ENCODE measurements around the gene GNB5. TPM values are rescaled to one million over a fixed set of nuclear protein-coding genes. Genes with fewer than 3 reads are reported as not detected.

GNB5 gene
- total RNA-seq, 2 donors from 2014 or later = 26.8 to 38.8 TPM

- Mint-ChIP-seq H3K4me1 (ENCODE audit: low read depth) (no peaks in the 10 kb centered on the region), H3K27me3 (ENCODE audit: low read depth) (no peaks in the 10 kb centered on the region), H3K27ac (no peak overlapping the region), H3K9me3 (no peaks in the 10 kb centered on the region), H3K4me3 (no peak overlapping the region), H3K36me3 (ENCODE audit: insufficient read depth in 2 of 2) (no peaks in the 10 kb centered on the region)
- ATAC-seq (replicated peaks in 1 of 2) = no peak
- DNase-seq = no peak
Measured at GRCh38 chr15:52158084-52158765, 33.0 kb downstream of the GNB5 start.

GRCh38 chr15:52155878-52156277 is 35.3 kb downstream of the GNB5 start:
- H3K9me3 Mint-ChIP-seq = no peaks in the 10 kb centered on the region
- H3K27me3 Mint-ChIP-seq (ENCODE audit: low read depth) = no peaks in the 10 kb centered on the region
- H3K4me1 Mint-ChIP-seq (ENCODE audit: low read depth) = no peaks in the 10 kb centered on the region
- H3K36me3 Mint-ChIP-seq (ENCODE audit: insufficient read depth in 2 of 2) = no peaks in the 10 kb centered on the region
- H3K4me3 Mint-ChIP-seq = no peak overlapping the region
- no peak overlapping the region for H3K27ac Mint-ChIP-seq
- ATAC-seq (replicated peaks in 1 of 2) = no peak
- DNase-seq = no peak

GRCh38 chr15:52154896-52155865 is 36.0 kb downstream of the GNB5 start:
- Mint-ChIP-seq H3K27me3 (ENCODE audit: low read depth) (no peaks in the 10 kb centered on the region), H3K9me3 (no peaks in the 10 kb centered on the region), H3K36me3 (ENCODE audit: insufficient read depth in 2 of 2) (no peaks in the 10 kb centered on the region), H3K27ac (no peak overlapping the region), H3K4me3 (no peak overlapping the region), H3K4me1 (ENCODE audit: low read depth) (no peaks in the 10 kb centered on the region)
- no peak for DNase-seq
- ATAC-seq (replicated peaks in 1 of 2) = no peak

GRCh38 chr15:52153900-52154895 is 37.0 kb downstream of the GNB5 start:
- no peaks in the 10 kb centered on the region for H3K4me1 Mint-ChIP-seq (ENCODE audit: low read depth)
- H3K27ac Mint-ChIP-seq = no peak overlapping the region
- no peak for DNase-seq
- no peak for ATAC-seq (replicated peaks in 1 of 2)
- no peaks in the 10 kb centered on the region for H3K27me3 Mint-ChIP-seq (ENCODE audit: low read depth)
- no peak overlapping the region for H3K4me3 Mint-ChIP-seq
- H3K9me3 Mint-ChIP-seq = no peaks in the 10 kb centered on the region
- no peaks in the 10 kb centered on the region for H3K36me3 Mint-ChIP-seq (ENCODE audit: insufficient read depth in 2 of 2)

GRCh38 chr15:52151353-52151752 is 39.8 kb downstream of the GNB5 start:
- no peaks in the 10 kb centered on the region for H3K27me3 Mint-ChIP-seq (ENCODE audit: low read depth)
- peaks cover 0 to 5% of the 10 kb centered on the region in 2 donors for H3K36me3 Mint-ChIP-seq (ENCODE audit: insufficient read depth in 2 of 2)
- no peak overlapping the region for H3K27ac Mint-ChIP-seq

GRCh38 chr15:52150871-52151270 is 40.3 kb downstream of the GNB5 start:
- Mint-ChIP-seq H3K27me3 (ENCODE audit: low read depth) (no peaks in the 10 kb centered on the region), H3K9me3 (no peaks in the 10 kb centered on the region), H3K27ac (no peak overlapping the region), H3K4me1 (ENCODE audit: low read depth) (no peaks in the 10 kb centered on the region), H3K36me3 (ENCODE audit: insufficient read depth in 2 of 2) (peaks cover 0 to 6% of the 10 kb centered on the region in 2 donors), H3K4me3 (no peak overlapping the region)
- ATAC-seq (replicated peaks in 1 of 2) (no peak), DNase-seq (no peak)

More at GRCh38 chr15:52151353-52151752, 39.8 kb downstream of the GNB5 start:
- H3K9me3 Mint-ChIP-seq = no peaks in the 10 kb centered on the region
- no peak for DNase-seq
- no peak overlapping the region for H3K4me3 Mint-ChIP-seq
- no peaks in the 10 kb centered on the region for H3K4me1 Mint-ChIP-seq (ENCODE audit: low read depth)
- ATAC-seq (replicated peaks in 1 of 2) = no peak

- DNase-seq = no peak
- H3K9me3 Mint-ChIP-seq = no peaks in the 10 kb centered on the region
- no peaks in the 10 kb centered on the region for H3K4me1 Mint-ChIP-seq (ENCODE audit: low read depth)
- no peaks in the 10 kb centered on the region for H3K27me3 Mint-ChIP-seq (ENCODE audit: low read depth)
- no peak for ATAC-seq (replicated peaks in 1 of 2)
- H3K36me3 Mint-ChIP-seq (ENCODE audit: insufficient read depth in 2 of 2) = peaks cover 0 to 6% of the 10 kb centered on the region in 2 donors
- no peak overlapping the region for H3K4me3 Mint-ChIP-seq
- H3K27ac Mint-ChIP-seq = no peak overlapping the region
Measured at GRCh38 chr15:52150043-52150825, 41.0 kb downstream of the GNB5 start.

- Mint-ChIP-seq H3K27ac (no peak overlapping the region), H3K4me3 (no peak overlapping the region), H3K9me3 (no peaks in the 10 kb centered on the region), H3K4me1 (ENCODE audit: low read depth) (peaks cover 5% of the 10 kb centered on the region), H3K27me3 (ENCODE audit: low read depth) (no peaks in the 10 kb centered on the region), H3K36me3 (ENCODE audit: insufficient read depth in 2 of 2) (peaks cover 0 to 6% of the 10 kb centered on the region in 2 donors)
- DNase-seq (no peak), ATAC-seq (replicated peaks in 1 of 2) (no peak)
Measured at GRCh38 chr15:52148403-52148802, 42.8 kb downstream of the GNB5 start.

GRCh38 chr15:52146776-52147175 is 44.4 kb downstream of the GNB5 start:
- no peak overlapping the region for H3K27ac Mint-ChIP-seq
- DNase-seq = no peak
- H3K27me3 Mint-ChIP-seq (ENCODE audit: low read depth) = no peaks in the 10 kb centered on the region
- peaks cover 0 to 6% of the 10 kb centered on the region in 2 donors for H3K36me3 Mint-ChIP-seq (ENCODE audit: insufficient read depth in 2 of 2)
- no peak for ATAC-seq (replicated peaks in 1 of 2)
- no peaks in the 10 kb centered on the region for H3K9me3 Mint-ChIP-seq
- H3K4me1 Mint-ChIP-seq (ENCODE audit: low read depth) = peaks cover 5% of the 10 kb centered on the region
- no peak overlapping the region for H3K4me3 Mint-ChIP-seq

GRCh38 chr15:52146261-52146660 is 44.9 kb downstream of the GNB5 start:
- H3K27ac Mint-ChIP-seq = no peak overlapping the region
- no peak for ATAC-seq (replicated peaks in 1 of 2)
- H3K27me3 Mint-ChIP-seq (ENCODE audit: low read depth) = no peaks in the 10 kb centered on the region
- DNase-seq = no peak
- peaks cover 0 to 6% of the 10 kb centered on the region in 2 donors for H3K36me3 Mint-ChIP-seq (ENCODE audit: insufficient read depth in 2 of 2)
- H3K4me3 Mint-ChIP-seq = no peak overlapping the region
- no peaks in the 10 kb centered on the region for H3K9me3 Mint-ChIP-seq
- H3K4me1 Mint-ChIP-seq (ENCODE audit: low read depth) = peaks cover 5% of the 10 kb centered on the region

- H3K36me3 Mint-ChIP-seq (ENCODE audit: insufficient read depth in 2 of 2) = peaks cover 0 to 6% of the 10 kb centered on the region in 2 donors
- no peak for ATAC-seq (replicated peaks in 1 of 2)
- no peaks in the 10 kb centered on the region for H3K9me3 Mint-ChIP-seq
- no peak for DNase-seq
- no peak overlapping the region for H3K4me3 Mint-ChIP-seq
- no peak overlapping the region for H3K27ac Mint-ChIP-seq
- H3K27me3 Mint-ChIP-seq (ENCODE audit: low read depth) = no peaks in the 10 kb centered on the region
- peaks cover 9% of the 10 kb centered on the region for H3K4me1 Mint-ChIP-seq (ENCODE audit: low read depth)
Measured at GRCh38 chr15:52144656-52145178, 46.5 kb downstream of the GNB5 start.

- ATAC-seq (replicated peaks in 1 of 2) (no peak), DNase-seq (no peak)
- Mint-ChIP-seq H3K36me3 (ENCODE audit: insufficient read depth in 2 of 2) (peaks cover 0 to 6% of the 10 kb centered on the region in 2 donors), H3K9me3 (no peaks in the 10 kb centered on the region), H3K27ac (no peak overlapping the region), H3K4me1 (ENCODE audit: low read depth) (peaks cover 15% of the 10 kb centered on the region), H3K27me3 (ENCODE audit: low read depth) (no peaks in the 10 kb centered on the region), H3K4me3 (no peak overlapping the region)
Measured at GRCh38 chr15:52143873-52144272, 47.3 kb downstream of the GNB5 start.
